IPS DF 19.7 (cell line): ENCODE data around the gene HS3ST4.
A peak's percentile ranks its signal among the peaks of the same experiment; 100 is the strongest.

Source experiments
- DNase-seq: peaks from one replicate; pipeline ENCODE4 v3.0.0-alpha.2; 2013; ENCODE audit warnings: low read depth, low spot score

Gene HS3ST4

DNA sequence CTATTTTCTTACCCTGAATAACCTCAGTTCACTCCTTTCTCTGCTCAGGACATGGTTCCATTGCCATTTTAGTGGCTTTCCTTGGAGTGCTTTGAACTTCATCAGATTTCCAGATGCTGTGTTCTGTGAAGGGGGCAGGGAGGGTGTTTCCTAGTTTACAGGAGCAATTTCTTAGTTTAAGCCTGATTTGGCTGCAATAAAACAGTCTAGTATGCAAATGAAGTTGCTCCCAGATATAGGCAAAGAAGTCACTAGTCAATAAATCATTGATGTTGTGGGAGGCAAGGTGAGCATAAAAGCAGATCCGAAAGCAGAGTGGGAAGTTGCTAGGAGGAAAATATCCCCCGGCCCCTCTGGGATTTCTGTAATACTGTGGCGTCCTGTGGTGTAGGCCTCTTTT lies 202.3 kb downstream of the HS3ST4 start:
- DNase-seq, result no peak

DNA sequence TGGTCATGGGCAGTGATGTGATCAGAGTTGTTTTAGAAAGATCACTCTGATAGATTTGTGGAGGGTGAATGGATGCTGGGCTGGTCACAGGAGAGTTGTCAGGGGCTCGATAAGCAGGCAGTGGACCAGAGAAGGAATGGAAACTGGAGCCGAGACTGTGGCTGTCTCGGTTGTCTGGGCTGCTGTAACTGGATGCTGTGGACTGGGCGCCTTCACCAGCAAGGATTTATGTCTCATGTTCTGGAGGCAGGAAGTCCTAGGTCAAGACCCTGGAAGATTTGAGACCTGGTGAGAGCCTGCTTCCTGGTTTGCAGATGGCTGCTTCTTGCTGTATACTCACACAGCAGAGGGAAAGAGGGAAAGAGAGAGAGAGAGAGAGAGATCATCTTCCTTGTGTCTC lies 203.6 kb downstream of the HS3ST4 start:
- DNase-seq, result no peak

DNA sequence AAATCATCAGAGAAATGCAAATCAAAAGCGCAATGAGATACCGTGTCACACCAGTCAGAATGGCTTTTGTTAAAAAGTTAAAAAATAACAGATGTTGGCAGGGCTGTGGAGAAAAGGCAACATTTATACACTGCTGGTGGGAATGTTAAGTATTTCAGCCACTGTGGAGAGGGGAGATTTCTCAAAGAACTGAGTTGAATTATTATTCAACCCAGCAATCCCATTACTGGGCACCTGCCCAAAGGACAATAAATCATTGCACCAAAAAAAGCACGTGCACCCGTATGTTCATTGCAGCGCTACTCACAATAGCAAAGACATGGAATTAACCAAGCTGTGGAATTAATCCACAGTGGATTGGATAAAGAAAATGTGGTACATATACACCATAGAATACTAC lies 204.7 kb downstream of the HS3ST4 start:
- no peak for DNase-seq

DNA sequence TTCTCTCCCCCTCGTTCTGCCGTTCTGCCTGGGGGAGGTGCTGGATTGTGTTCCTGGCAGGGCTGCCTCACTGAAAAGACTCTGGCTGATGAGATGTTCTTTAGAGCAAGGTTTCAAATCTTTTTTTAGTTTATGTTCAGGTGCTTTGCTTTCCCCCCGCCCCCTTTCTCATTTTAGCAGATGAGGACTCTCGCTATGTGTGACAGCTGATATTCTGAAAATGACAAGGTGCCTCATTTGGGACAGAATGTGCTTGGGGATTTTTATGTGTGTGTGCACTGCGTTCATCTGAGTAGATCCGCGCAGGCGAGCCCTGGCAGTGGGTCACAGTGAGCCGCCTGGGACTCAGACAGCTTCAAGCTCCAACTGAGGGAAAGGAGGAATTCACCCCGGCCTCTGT lies 205.9 kb downstream of the HS3ST4 start:
- DNase-seq, result no peak

DNA sequence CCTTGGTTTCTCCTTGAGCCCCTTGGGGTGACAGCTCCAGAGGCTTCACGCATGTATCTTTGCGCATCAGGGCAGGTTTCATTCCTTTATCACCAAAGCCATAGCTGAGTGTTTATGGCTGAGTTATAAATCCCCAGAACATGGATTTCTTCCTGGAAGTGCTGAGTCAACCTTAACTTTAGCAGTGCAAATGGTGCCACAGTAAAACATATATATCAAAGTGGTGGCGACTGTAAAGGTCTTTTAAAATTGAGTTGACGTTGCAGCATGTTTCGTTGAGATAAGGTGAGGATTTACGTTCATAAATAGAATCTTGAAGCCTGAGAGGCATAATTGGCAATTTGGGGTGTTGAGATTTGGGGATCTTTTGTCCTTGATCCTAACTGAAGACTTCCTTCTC lies 214.1 kb downstream of the HS3ST4 start:
- no peak for DNase-seq

DNA sequence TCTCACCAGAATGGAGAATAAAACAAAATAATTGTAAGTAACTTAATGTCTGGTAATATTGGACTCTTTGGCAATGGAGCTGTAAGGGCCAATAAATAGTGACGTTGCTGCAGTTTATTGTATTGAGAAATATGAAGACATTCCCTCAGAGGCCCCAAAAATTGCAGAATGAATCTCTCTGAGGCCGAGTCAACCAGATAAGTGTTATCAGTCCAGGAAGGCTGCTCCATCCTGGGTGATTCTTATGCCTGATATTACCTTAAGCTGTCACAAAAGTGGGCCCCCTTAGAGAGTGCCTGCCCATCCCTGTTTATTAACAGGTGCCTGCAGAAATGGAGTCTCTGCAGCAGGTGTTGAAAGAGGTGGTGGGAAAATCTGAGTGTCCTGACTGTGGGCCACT lies 219.2 kb downstream of the HS3ST4 start:
- DNase-seq, result no peak

DNA sequence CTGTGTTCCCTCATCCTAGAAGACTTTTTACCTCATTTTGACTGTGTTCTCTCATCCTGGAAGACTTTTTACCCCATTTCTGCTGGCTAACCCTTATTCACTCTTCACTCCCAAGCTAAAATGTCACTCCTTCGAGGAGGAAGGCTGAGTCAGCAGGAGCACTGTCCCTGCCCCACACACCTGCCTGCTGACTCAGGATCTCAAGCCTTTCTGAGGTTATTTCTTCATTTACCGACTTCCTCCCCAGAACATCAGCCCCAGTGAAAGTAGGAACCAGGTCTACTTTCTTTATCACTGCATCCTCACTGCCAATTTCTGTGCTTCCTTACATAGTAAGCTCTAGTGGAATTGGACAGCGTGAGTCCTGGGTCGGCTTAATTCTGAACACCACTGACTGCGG lies 220.6 kb downstream of the HS3ST4 start:
- DNase-seq, result no peak

DNA sequence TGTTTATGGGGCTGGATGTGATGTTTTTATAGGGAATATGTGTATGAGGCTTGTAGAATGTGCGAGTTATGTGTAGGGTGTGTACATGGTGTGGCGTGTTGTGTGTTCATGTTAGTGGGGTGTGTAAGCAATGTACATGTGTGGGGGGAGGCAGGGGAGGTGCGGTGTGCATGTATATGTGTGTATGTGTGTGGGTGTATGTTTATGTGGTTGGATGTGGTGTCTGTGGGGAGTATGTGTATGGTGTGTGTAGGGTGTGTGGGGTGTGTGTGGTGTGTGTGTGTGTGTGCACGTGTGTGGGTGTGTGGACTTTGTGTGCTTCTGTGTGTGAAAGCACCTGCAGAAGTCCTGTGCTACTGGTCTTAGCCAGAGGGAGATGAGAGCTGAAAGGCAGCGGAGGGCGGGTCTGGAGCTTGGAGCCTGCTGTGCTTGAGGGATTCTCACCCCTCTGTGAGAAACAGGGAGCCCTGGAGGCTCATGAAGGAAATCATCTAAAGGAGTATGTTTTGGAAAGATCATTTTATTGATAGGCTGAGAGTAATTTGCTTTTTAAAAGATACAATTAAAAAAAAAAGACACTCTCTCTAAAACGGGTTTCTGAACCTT lies 222.7 kb downstream of the HS3ST4 start:
- DNase-seq, result no peak

DNA sequence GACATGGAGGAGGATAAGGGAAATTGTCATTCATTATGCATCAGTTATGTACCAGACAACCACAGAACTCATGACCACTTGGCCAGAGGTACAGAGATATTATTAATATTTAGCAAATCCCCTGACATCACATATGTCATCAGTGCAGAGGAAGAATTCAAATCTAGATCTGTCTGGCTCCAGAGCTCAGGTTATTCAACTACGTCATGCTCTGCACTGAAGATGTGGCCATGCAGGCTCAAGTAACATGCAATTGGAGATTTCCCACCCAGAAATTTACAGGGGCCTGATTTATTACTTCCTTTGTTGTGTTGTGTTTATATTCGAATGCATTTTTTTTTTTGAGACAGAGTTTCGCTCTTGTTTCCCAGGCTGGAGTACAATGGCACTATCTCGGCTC lies 224.3 kb downstream of the HS3ST4 start:
- DNase-seq, result no peak

DNA sequence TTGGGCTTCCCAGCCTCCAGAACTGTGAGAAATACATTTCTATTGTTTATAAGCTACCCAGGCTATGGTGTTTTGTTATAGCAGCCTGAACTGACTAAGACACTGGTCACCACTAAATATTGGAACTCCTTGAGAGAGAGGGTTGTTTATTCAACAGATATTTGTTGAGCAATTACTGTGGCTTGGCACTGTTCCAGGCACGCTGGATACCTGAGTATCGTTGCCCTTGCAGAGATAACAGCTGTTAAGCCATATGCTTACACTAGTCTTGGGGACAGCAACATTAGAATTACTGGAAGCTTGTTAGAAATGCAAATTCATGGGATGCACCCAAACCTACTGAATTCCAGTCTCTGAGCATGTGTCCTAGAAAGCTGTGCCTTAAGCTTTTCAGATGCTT lies 230.7 kb downstream of the HS3ST4 start:
- no peak for DNase-seq

DNA sequence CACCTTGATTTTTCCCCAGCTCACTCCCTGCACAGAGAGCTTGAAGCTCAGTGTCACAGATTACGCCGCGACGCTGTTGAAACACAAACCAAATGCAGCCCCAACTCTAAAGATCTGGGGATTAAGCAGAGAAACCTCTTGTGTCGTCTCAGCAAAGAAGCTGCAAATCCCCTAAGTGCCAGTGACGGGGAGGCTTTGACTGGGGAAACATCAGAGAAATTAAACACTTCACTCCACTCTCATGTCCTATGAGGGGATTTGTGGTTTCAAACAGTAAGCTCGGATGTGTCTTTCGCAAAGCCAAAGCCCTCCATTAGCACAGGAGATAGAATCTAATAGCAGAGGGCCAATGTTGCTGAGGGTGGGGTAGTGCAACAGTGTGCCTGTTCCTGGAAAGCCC lies 233.7 kb downstream of the HS3ST4 start:
- no peak for DNase-seq

DNA sequence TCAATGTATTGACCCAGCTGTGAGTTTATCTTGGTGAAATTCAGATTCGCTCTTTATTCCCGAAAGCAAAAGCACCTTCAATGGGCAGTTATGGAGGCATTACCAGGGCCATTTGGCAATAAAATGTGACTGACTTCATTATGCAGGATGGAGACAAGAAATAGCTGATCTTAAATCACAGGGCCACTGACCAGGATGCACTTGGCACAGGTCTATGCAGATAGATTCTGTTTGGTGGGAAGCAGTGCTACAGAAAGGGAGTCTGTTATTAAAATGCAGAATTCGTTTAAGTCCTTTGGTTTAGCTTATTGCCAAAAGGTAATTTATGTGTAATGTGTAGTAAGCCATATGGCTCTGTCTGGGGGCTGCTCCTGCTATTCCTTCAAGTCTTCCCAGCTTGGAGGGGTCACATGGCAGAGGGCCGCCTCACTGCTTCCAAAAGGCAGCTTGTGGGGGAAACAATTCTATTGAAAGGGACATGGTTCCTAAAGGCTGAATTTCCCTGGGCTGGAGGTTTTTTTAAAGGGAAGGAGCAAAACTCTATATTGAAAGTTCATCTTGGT lies 239.8 kb downstream of the HS3ST4 start:
- DNase-seq, result no peak

DNA sequence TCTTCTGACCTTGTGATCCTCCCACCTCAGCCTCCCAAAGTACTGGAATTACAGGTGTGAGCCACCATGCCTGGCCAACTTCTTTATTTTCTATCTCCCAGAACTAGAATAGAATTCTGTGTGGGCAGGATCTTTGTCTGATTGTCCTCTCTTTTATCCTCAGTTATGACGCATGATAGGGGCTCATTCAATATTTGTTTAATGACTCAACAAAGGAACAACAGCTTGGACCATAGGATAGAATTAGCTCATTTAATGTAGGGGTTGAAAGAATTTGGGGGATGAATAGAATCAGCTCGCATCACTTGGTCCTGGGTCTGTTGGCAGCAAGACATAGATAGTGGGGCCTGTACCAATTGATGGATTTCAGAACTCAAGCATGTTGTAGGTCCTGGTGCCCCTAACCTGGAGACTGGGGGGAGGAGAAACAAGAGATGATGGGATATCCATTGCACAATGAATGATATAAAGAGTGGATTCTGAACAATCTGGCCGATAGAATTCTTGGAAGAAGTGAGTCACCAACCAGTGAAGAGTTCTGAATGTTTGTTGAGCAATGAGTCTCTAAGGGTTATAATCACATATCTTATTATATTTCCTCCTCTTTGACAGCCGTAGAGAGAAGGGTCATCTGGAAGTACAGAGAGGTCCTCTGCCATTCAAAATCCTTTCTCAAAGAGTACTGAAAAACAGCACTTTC lies 250.2 kb downstream of the HS3ST4 start:
- no peak for DNase-seq

DNA sequence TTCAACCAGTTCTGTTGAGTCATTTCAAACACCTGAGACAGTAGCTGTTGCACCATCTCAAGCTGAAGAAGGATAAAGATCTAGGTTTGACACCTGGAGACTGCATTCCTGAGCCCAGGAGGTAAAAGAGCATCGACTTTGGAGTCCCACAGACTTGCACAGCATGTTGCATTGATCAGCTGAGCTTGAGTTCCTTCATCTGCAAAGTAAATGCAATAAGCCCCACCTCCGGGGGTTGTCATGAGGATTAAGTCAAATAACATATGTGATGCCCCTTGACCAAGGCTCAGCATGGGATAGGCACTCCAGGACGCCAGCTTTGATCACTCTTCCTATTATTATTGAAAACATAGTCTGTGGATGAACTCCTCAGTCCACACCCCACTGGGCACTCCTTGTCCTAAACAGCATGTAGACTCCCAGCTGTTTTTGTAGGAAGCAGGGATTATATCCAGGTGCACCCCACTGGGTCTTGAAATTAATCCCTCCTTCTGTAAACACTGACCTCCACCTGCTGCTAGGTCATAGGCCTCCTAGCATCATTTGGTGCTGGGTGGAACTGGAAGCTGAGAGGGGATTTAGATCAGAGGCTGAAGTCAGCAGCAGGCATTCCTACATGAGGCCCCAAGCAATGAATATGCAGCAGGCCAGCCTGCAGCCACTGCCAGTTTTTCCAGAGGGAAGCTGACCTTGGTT lies 259.0 kb downstream of the HS3ST4 start:
- peak; percentile 99 for DNase-seq

DNA sequence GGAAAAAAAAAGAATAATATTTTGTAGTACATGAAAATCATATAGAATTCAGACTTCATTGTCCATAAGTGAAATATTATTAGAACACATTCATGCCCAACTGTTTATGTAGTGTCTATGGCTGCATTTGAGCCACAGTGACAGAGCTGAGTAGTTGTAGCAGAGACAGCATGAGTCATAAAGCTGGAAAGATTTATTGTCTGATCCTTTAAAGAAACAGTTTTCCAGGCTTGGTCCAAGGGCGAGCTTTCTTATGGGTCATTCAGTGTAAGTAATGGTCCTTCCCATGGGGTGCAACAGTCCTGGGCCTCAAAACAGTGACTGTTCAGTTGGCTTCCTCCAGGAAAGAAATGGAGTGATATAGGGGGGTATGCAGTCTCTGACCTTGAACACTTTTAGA lies 260.2 kb downstream of the HS3ST4 start:
- DNase-seq, result no peak

DNA sequence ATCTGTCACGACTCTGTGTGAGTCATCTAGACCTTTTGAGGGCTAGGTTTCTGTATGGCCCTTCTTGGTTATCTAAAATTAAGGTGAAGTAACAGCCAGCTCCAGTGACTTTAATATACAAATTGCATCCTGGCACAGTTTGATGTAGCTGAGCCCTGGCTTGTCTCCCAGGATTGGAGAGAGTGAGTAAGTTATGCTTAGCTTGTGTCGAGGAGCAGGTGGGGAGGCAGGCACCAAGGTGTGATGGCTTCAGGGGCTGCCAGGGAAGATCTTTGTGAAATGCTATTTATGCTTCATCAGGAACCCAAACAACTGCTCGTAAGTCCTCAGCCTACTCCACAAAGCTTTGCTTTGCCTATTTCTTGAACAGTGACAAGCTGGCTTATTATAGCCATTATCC lies 261.2 kb downstream of the HS3ST4 start:
- DNase-seq, result no peak

DNA sequence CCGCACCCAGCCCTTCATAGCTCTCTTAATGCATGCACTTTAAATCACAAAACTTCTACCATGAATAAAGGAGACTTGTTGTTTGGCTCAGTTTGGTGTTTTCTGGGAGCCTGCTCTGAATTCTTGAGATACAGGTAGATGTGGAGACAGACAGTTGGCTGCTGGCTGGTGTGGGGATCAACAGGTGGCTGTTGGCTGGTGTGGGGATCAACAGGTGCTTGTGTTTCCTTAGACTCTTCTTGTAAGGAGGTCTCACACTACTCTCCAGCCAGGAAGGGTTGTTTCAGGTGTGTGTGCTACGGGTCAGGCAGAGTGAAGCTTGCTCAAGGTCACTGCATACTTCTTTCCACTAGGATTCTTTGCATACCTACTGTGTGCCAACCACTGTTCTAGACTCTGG lies 265.9 kb downstream of the HS3ST4 start:
- DNase-seq, result no peak

DNA sequence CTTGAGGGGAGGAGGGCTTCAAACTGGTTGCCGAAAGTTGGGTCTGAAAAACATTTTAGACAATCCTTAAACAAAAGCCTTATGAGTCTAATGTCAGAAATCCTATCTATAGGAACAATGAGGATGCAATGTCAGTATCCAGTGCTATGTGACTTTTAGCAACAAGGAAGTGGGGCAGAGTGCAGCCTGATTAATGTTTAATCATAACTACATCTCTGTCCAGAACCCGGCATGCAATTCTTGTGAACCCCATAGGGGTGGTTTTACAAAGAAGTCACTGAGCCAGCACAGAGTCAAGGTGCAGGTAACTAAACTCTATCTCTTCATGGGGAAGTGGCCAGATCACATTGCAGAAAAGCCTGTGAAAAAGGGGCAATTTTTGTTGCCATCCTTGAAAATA lies 267.5 kb downstream of the HS3ST4 start:
- DNase-seq, result no peak

DNA sequence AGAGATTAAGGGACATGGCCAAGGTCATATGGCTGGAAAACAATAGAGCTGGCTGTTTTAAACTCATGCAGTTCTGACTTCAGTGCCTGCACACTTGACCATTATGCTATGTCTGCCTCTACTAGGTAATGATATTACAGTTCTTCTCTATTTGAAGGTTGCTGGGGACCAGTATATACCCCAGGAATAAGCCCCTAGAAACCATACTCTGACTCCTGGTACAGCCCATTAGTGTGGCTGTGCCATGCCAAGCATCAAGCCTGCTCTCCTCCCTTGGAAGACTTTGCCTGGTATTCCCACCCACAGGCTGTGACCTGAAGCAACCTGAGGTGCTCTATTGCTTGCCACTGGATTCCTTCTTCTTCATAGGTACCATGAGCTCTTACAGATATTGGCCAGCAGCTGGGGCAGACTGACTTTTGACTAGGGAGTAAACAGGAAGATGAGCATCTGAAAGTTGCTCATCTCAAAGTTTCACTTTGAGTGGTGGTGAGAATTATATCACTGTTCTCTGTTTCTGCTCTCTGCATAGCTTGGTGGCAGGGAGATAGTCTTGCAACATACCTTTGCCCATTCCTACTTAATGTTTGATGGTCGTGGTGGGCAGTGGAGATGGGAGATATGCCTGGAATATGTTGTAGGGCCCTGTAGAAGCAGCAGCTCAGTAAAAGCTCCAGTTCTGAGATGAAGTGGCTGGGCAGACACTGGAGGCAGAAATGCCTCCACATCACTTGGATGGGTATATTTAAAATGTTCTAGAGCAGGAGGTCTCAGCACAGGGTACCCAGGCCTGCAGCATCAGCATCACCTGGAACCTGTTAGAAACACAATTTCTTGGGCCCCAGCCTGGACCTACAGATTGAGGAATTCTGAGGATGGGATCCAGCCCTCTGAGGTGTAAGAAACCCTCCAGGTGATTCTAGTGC lies 274.7 kb downstream of the HS3ST4 start:
- DNase-seq, result no peak

DNA sequence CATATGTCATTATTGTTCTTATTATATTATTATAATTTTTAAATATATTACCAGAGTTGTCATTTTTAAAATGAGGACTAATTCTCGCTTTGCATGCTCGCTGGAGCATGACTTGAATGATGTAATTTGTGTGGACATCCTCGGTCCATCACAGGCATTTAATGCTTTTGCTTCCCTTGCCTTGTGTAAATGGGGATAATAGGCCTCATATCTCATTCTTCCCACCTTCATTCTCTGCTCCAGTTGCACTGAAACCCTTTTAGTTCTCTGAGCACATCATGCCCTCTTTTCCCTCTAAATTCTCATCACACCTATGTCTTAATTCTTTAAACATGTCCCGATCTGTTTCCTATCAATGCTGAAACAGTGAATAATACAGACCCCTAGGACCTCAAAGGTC lies 285.4 kb downstream of the HS3ST4 start:
- no peak for DNase-seq

DNA sequence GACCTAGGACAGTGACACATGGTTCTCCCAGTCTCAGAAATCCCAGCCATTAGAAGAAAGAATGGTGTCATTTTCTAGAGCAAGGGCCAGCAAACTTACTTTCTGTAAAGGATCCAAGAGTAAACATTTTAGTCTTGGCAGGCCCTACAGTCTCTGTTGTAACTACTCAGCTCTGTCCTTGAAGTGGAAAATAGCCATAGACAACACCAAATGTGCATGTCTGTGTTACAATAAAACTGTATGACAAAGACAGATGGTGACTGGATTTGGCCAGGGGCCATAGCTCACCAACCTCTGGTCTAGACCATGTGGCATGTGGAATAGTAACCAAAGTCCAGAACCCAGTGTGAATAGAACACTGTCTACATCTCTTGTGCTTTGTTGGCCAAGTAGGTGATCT lies 286.5 kb downstream of the HS3ST4 start:
- DNase-seq, result no peak

DNA sequence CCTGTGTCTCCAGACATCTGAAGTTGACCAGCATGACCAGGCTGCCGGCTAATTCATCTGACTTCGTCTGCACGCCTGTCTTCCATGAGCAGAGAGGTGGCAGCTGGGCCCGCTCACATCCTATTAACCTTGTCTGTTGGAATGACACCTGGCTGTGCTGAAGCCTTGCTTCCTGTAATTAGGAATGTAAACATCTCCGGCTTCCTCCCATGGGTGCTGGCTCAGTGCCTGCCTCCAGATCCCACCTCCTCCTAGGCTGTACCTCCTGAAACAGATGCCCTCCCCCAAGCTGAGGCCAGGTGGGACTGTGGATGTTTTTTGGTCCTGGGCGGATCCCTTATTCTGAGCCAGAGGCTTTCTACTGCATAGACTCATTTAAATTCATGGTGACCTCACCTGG lies 296.3 kb downstream of the HS3ST4 start:
- DNase-seq, result peak; percentile 1
